Measurements from ENCODE around the gene CFAP52. TPM values are rescaled to one million over a fixed set of nuclear protein-coding genes. Genes with fewer than 3 reads are reported as not detected.

The CFAP52 gene
- total and polyA plus RNA-seq, 2 of the 13 experiments (the other 11 are each of a cell fraction or from before 2014, with no cell fraction given): not detected

GRCh38 chr17:9684955-9685621 is 108.6 kb downstream of the CFAP52 start (continued):
- TF ChIP-seq ZNF280D (CRISPR knock-in tag; IDR thresholded peaks at IDR 0.05) (no peak), ZNF883 (CRISPR knock-in tag; IDR thresholded peaks at IDR 0.05; ENCODE audit: not compliant biosample characterization) (no peak), ATF7-NPFF (CRISPR knock-in tag; IDR thresholded peaks at IDR 0.05; ENCODE audit: low read depth) (no peak), NFYC (CRISPR knock-in tag; IDR thresholded peaks at IDR 0.05) (no peak), SIX1 (CRISPR knock-in tag; IDR thresholded peaks at IDR 0.05; ENCODE audit: borderline replicate concordance) (peak; percentile 66; the same call in 1 of the 2 replicates), NCOR1 (IDR thresholded peaks at IDR 0.05; ENCODE audit: borderline replicate concordance, low read length) (peak; percentile 69; the same call in 1 of the 2 replicates), ZNF34 (CRISPR knock-in tag; IDR thresholded peaks at IDR 0.05; ENCODE audit: borderline replicate concordance) (no peak), ZNF672 (CRISPR knock-in tag; IDR thresholded peaks at IDR 0.05) (no peak), ZNF850 (CRISPR knock-in tag; conservative IDR thresholded peaks at IDR 0.05) (no peak), BRF2 (CRISPR knock-in tag; IDR thresholded peaks at IDR 0.05) (no peak), ZNF75D (CRISPR knock-in tag; IDR thresholded peaks at IDR 0.05; ENCODE audit: borderline replicate concordance) (no peak), ZSCAN29 (CRISPR knock-in tag; conservative IDR thresholded peaks at IDR 0.05) (no peak), YEATS4 (CRISPR knock-in tag; IDR thresholded peaks at IDR 0.05; ENCODE audit: borderline replicate concordance) (no peak), ZNF142 (CRISPR knock-in tag; IDR thresholded peaks at IDR 0.05) (no peak), IRF1 (CRISPR knock-in tag; IDR thresholded peaks at IDR 0.05; ENCODE audit: low read depth) (no peak), FIP1L1 (IDR thresholded peaks at IDR 0.05; ENCODE audit: borderline replicate concordance, insufficient read depth, low read depth, low read length) (no peak)
